ENCODE results near the gene CIZ1.

The CIZ1 gene

DNA sequence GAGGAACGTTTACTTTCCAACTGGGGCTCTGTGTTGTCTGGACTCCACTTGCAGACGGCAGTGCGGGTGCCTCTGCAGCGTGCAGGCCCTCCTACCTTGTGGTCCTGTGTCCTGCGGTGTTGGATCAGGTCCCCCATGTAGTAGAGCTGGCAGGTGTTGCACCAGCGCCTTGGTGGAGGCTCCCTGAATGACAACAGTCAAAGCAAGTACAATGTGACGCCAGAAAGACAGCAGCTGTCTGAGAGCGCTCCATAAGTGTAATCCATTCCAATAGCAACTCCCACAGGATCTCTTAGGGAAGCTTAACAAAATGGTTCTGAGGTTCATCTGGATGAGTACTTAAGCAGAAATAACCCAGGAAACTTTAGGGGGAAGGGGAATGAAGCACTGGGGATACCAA, 21.4 kb downstream of the CIZ1 start:
- H3K27me3 ChIP-seq (ENCODE audit: low read depth): no peaks in the 10 kb centered on the region
- no peak for DNase-seq (ENCODE audit: low spot score in 2 of 2)
- no peaks in the 10 kb centered on the region for H3K9me3 ChIP-seq
- no peak overlapping the region for H3K4me3 ChIP-seq
- in situ Hi-C loops (cut with MboI; ENCODE audit: low sequenced_read_pairs): no loop called here
- peaks cover 46% of the 10 kb centered on the region for H3K36me3 ChIP-seq (replicated peaks)
- H3K4me1 ChIP-seq: no peaks in the 10 kb centered on the region

GRCh38 chr9:128169492-128169891, 21.9 kb downstream of the CIZ1 start:
- H3K36me3 ChIP-seq (replicated peaks): peaks cover 46% of the 10 kb centered on the region
- H3K9me3 ChIP-seq: no peaks in the 10 kb centered on the region
- no peak for DNase-seq (ENCODE audit: low spot score in 2 of 2)
- no peaks in the 10 kb centered on the region for H3K27me3 ChIP-seq (ENCODE audit: low read depth)
- no peak overlapping the region for H3K4me3 ChIP-seq
- H3K4me1 ChIP-seq: no peaks in the 10 kb centered on the region
- in situ Hi-C loops (cut with MboI; ENCODE audit: low sequenced_read_pairs): no loop called here

DNA sequence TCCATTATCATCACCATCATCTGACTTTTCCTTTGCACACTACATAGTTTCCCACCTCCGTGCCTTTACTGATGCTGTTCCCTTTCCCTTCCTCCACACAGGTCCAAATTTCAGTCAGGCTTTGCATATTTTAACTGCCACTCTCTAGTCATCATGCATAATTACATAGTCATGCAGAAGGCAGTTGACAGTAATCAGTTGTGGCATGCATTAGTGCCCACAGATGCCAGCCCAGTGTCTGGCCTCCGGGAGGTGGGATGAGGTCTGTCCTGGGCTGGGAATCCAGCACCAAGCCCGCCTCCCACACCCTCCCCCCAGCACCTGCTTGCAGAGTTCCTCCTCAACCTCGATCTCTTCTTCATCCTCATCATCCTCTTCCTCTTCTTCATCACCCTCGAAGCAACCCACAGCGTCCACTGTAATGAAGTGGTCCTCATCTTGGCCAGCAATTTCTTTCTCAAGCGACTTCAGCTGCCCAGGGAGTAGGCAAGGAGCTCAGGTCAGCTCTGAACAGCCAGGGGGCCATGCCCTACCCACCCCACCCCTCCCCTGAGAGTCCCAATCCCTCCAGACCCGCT, 22.6 kb downstream of the CIZ1 start:
- Histone ChIP-seq H3K4me1 (no peaks in the 10 kb centered on the region), H3K4me3 (no peak overlapping the region), H3K27me3 (ENCODE audit: low read depth) (no peaks in the 10 kb centered on the region), H3K9me3 (no peaks in the 10 kb centered on the region), H3K36me3 (replicated peaks) (peaks cover 52% of the 10 kb centered on the region)
- no peak for DNase-seq (ENCODE audit: low spot score in 2 of 2)
- in situ Hi-C loops (cut with MboI; ENCODE audit: low sequenced_read_pairs): no loop called here

DNA sequence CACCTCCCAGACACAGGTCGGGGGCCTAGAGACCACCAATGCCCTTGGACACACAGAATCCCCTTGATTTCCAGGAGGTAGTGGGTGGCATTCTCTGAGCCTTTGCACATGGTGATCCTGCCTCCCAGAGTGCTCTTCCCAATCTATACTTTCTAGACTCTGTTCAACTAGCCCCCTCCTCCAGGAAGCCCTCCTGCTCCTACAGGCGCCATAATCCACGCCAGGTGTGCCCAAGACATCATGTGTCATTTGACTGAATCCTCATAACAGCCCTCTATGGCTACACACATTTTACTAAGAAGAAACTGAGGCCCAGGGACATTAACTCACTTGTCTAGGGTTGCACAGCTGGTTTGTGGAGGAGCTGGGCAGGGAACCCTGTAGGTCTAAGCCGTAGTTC, 24.2 kb downstream of the CIZ1 start:
- no peak for DNase-seq (ENCODE audit: low spot score in 2 of 2)
- H3K36me3 ChIP-seq (replicated peaks): peaks cover 62% of the 10 kb centered on the region
- in situ Hi-C loops (cut with MboI; ENCODE audit: low sequenced_read_pairs): no loop called here
- H3K4me1 ChIP-seq: no peaks in the 10 kb centered on the region
- no peak overlapping the region for H3K4me3 ChIP-seq
- H3K9me3 ChIP-seq: no peaks in the 10 kb centered on the region
- H3K27me3 ChIP-seq (ENCODE audit: low read depth): no peaks in the 10 kb centered on the region

GRCh38 chr9:128166169-128166568, 25.2 kb downstream of the CIZ1 start:
- in situ Hi-C loops (cut with MboI; ENCODE audit: low sequenced_read_pairs): no loop called here

DNA sequence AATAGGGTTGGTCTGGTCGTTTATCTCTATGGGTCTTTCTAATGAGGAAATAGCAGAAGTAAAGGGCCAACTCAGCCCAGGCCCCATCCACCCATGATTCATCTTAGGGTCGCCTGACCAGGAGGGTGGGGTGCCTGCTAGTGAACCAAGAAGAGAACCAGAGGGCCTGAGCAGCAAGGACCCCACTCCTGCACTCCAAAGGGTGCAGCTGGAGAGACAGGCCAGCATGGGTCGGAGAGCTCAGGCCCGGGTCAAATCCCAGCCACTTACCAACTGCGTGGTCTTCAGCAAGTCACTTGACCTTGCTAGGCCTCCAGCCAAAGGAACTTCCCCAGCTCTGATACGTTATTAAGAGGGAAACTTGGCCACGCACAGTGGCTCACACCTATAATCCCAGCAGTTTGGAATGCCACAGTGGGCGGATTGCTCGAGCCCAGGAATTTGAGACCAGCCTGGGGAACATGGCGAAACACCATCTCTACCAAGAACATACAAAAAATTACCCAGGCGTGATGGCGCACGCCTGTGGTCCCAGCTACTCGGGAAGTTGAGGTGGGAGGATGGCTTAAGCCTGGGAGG, 27.0 kb downstream of the CIZ1 start:
- Histone ChIP-seq H3K4me1 (peaks cover 9% of the 10 kb centered on the region; the same call in 1 of the 2 replicates), H3K36me3 (replicated peaks) (peaks cover 54% of the 10 kb centered on the region), H3K27me3 (ENCODE audit: low read depth) (no peaks in the 10 kb centered on the region), H3K9me3 (no peaks in the 10 kb centered on the region), H3K4me3 (no peak overlapping the region)
- DNase-seq (ENCODE audit: low spot score in 2 of 2): no peak
- in situ Hi-C loops (cut with MboI; ENCODE audit: low sequenced_read_pairs): no loop called here

More at GRCh38 chr9:128166169-128166568, 25.2 kb downstream of the CIZ1 start:
- no peak for DNase-seq (ENCODE audit: low spot score in 2 of 2)
- Histone ChIP-seq H3K36me3 (replicated peaks) (peaks cover 62% of the 10 kb centered on the region), H3K27me3 (ENCODE audit: low read depth) (no peaks in the 10 kb centered on the region), H3K4me3 (no peak overlapping the region), H3K4me1 (peaks cover 2% of the 10 kb centered on the region; the same call in 1 of the 2 replicates), H3K9me3 (no peaks in the 10 kb centered on the region)

DNA sequence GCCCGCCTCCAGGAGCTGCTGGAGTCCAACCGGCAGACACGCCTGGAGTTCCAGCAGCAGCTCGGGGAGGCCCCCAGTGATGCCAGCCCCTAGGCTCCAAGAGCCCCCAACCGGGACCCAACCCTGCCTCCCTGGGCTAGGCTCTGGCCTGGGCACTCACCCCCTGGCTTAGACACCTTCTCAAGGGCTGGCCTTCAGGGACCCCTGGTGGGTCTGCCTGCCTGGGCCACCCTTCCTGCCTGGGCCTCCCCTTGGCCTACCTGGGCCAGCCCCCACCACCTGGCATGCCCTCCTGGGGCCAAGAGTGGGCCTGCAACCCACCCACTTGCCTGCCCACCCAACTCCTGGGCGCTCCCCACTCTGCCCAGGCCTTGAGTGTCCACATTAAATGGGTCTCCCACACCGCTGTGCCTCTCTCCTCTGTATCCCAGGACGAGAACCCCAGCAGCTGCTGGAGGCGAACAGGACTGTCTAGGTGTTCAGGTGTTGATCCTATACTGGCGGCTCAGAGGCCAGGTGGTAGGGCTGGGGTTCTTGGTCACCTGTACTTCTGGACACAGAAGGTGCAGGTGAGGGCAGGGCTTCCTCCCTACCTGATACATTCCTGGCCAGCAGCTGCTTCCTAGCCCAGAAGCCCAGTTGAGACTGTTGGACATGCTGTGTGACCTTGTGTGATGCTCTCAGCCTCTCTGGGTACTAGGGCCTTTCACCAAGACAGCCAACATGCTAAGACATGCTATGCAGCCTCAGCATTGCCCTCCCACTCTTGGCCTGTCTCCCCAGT, 27.7 kb downstream of the CIZ1 start:
- H3K27me3 ChIP-seq (ENCODE audit: low read depth): no peaks in the 10 kb centered on the region
- DNase-seq (ENCODE audit: low spot score in 2 of 2): no peak
- no peak overlapping the region for H3K4me3 ChIP-seq
- H3K4me1 ChIP-seq: peaks cover 11% of the 10 kb centered on the region; the same call in 1 of the 2 replicates
- peaks cover 47% of the 10 kb centered on the region for H3K36me3 ChIP-seq (replicated peaks)
- in situ Hi-C loops (cut with MboI; ENCODE audit: low sequenced_read_pairs): no loop called here
- no peaks in the 10 kb centered on the region for H3K9me3 ChIP-seq

GRCh38 chr9:128163027-128163515, 28.3 kb downstream of the CIZ1 start:
- no peaks in the 10 kb centered on the region for H3K9me3 ChIP-seq
- in situ Hi-C loops (cut with MboI; ENCODE audit: low sequenced_read_pairs): no loop called here
- H3K4me1 ChIP-seq: peaks cover 11% of the 10 kb centered on the region; the same call in 1 of the 2 replicates
- H3K36me3 ChIP-seq (replicated peaks): peaks cover 42% of the 10 kb centered on the region
- H3K27me3 ChIP-seq (ENCODE audit: low read depth): no peaks in the 10 kb centered on the region
- DNase-seq (ENCODE audit: low spot score in 2 of 2): no peak
- no peak overlapping the region for H3K4me3 ChIP-seq

- H3K4me1 ChIP-seq: peaks cover 11% of the 10 kb centered on the region; the same call in 1 of the 2 replicates
- no peaks in the 10 kb centered on the region for H3K9me3 ChIP-seq
- peaks cover 36% of the 10 kb centered on the region for H3K36me3 ChIP-seq (replicated peaks)
- no peak overlapping the region for H3K4me3 ChIP-seq
- no peaks in the 10 kb centered on the region for H3K27me3 ChIP-seq (ENCODE audit: low read depth)
- in situ Hi-C loops (cut with MboI; ENCODE audit: low sequenced_read_pairs): no loop called here
- no peak for DNase-seq (ENCODE audit: low spot score in 2 of 2)
These were observed 29.0 kb downstream of the CIZ1 start for GRCh38 chr9:128162215-128163026.

GRCh38 chr9:128161215-128161902, 30.0 kb downstream of the CIZ1 start:
- peaks cover 25% of the 10 kb centered on the region for H3K36me3 ChIP-seq (replicated peaks)
- peaks cover 11% of the 10 kb centered on the region; the same call in 1 of the 2 replicates for H3K4me1 ChIP-seq
- peak in 1 of 2 experiments; percentile 20 for DNase-seq (ENCODE audit: low spot score in 2 of 2)
- in situ Hi-C loops (cut with MboI; ENCODE audit: low sequenced_read_pairs): no loop called here
- H3K9me3 ChIP-seq: no peaks in the 10 kb centered on the region
- H3K4me3 ChIP-seq: no peak overlapping the region; the same call in 1 of the 2 replicates
- no peaks in the 10 kb centered on the region for H3K27me3 ChIP-seq (ENCODE audit: low read depth)

GRCh38 chr9:128160603-128160987, 30.8 kb downstream of the CIZ1 start:
- in situ Hi-C loops (cut with MboI; ENCODE audit: low sequenced_read_pairs): no loop called here
- peak in 1 of 2 experiments; percentile 49 for DNase-seq (ENCODE audit: low spot score in 2 of 2)
- H3K4me1 ChIP-seq: peaks cover 11% of the 10 kb centered on the region; the same call in 1 of the 2 replicates
- H3K4me3 ChIP-seq: peak overlapping the region; percentile 94
- peaks cover 21% of the 10 kb centered on the region for H3K36me3 ChIP-seq (replicated peaks)
- no peaks in the 10 kb centered on the region for H3K9me3 ChIP-seq
- H3K27me3 ChIP-seq (ENCODE audit: low read depth): no peaks in the 10 kb centered on the region

- in situ Hi-C loops (cut with MboI; ENCODE audit: low sequenced_read_pairs): no loop called here
- peaks cover 11% of the 10 kb centered on the region; the same call in 1 of the 2 replicates for H3K4me1 ChIP-seq
- no peaks in the 10 kb centered on the region for H3K9me3 ChIP-seq
- H3K27me3 ChIP-seq (ENCODE audit: low read depth): no peaks in the 10 kb centered on the region
- H3K36me3 ChIP-seq (replicated peaks): peaks cover 21% of the 10 kb centered on the region
- DNase-seq (ENCODE audit: low spot score in 2 of 2): peak; percentile 88 to 98
- H3K4me3 ChIP-seq: peak within 1 kb of the TSS; percentile 94
These were observed 31.4 kb downstream of the CIZ1 start, which contains the start of gene BBLN for GRCh38 chr9:128159784-128160602. BBLN (plus strand) TSS chr9:128160265; CDS start chr9:128160408, 143 bp downstream.

Data from HAP-1 (cell line).